Transverse colon (tissue), 4 donors: ENCODE measurements around the gene SELENOO.

ENCODE experiments used
- EP300 ChIP-seq: sonication (generic); formaldehyde crosslinking; IDR thresholded peaks from one replicate; pipeline ENCODE4 v1.6.1; 2017; ENCODE audit warnings: antibody characterized with exemption, low read depth
- POLR2A ChIP-seq: fragments of 450-650 bp; IDR thresholded peaks from one replicate; pipeline ENCODE4 v1.6.1; 2016; ENCODE audit warnings: antibody characterized with exemption, mild to moderate bottlenecking, moderate library complexity
- POLR2AphosphoS5 ChIP-seq, 3 donors: sonication (generic); formaldehyde crosslinking; IDR thresholded peaks; one replicate each; pipeline ENCODE4 v1.6.1; 2016; ENCODE audit warnings: antibody characterized with exemption in 3 of 3
- TF ChIP-seq, protein P1 (sequence below), 5 experiments: fragments of 200-600 bp in 3 of 5; fragments of 450-650 bp in 2 of 5; sonication (generic) in 3 of 5; IDR thresholded peaks; 1 replicate in 2 of 5; 2 replicates in 3 of 5; pipeline ENCODE4 v1.5.1; 2016 to 2017; ENCODE audit warnings: antibody characterized with exemption in 5 of 5, inconsistent platforms in 3 of 5, mild to moderate bottlenecking in 2 of 5, moderate library complexity in 1 of 5

GRCh38 chr22:50174382-50175190 lies 26.2 kb upstream of the SELENOO start:
- no peak for TF ChIP-seq POLR2A
- TF ChIP-seq, protein P1, sequence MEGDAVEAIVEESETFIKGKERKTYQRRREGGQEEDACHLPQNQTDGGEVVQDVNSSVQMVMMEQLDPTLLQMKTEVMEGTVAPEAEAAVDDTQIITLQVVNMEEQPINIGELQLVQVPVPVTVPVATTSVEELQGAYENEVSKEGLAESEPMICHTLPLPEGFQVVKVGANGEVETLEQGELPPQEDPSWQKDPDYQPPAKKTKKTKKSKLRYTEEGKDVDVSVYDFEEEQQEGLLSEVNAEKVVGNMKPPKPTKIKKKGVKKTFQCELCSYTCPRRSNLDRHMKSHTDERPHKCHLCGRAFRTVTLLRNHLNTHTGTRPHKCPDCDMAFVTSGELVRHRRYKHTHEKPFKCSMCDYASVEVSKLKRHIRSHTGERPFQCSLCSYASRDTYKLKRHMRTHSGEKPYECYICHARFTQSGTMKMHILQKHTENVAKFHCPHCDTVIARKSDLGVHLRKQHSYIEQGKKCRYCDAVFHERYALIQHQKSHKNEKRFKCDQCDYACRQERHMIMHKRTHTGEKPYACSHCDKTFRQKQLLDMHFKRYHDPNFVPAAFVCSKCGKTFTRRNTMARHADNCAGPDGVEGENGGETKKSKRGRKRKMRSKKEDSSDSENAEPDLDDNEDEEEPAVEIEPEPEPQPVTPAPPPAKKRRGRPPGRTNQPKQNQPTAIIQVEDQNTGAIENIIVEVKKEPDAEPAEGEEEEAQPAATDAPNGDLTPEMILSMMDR (IDR thresholded peaks at IDR 0.05) = no peak
- no peak for TF ChIP-seq EP300
- TF ChIP-seq POLR2AphosphoS5 (IDR thresholded peaks at IDR 0.05) = no peak
